Activated T-cell treated with anti-CD3 and anti-CD28 coated beads, Interleukin-2, amount 50 U/mL, for 4 hours (primary cell): ENCODE results near the gene MFAP2. TPM values are rescaled to one million over a fixed set of nuclear protein-coding genes. Genes with fewer than 3 reads are reported as not detected.

Source experiments
- ATAC-seq, 2 donors: fragments of 200-7000 bp; cut with Tn5 transposase; one replicate each; pipeline ENCODE4 v1.10.0; 2021
- DNase-seq: peaks from one replicate; pipeline ENCODE4 v3.0.0-alpha.2; 2020
- H3K27me3 Mint-ChIP-seq: one replicate; pipeline ENCODE4 v1.8.0; 2021; ENCODE audit warnings: low read depth, mixed read lengths
- H3K36me3 Mint-ChIP-seq: one replicate; pipeline ENCODE4 v1.8.0; 2022; ENCODE audit warnings: mixed read lengths; ENCODE audit not compliant: insufficient read depth
- H3K4me1 Mint-ChIP-seq: one replicate; pipeline ENCODE4 v1.8.0; 2021; ENCODE audit warnings: low read depth, mixed read lengths
- H3K4me3 Mint-ChIP-seq: one replicate; pipeline ENCODE4 v1.8.0; 2021; ENCODE audit warnings: mild to moderate bottlenecking, moderate library complexity, mixed read lengths
- H3K9me3 Mint-ChIP-seq: one replicate; pipeline ENCODE4 v1.8.0; 2021; ENCODE audit warnings: mixed read lengths
- total RNA-seq, 3 donors: library from RNA; stranded (reverse); gene quantifications; one replicate each; pipeline ENCODE4 v1.2.1, GENCODE V29; 2021

Gene MFAP2
- total RNA-seq, 3 donors from 2014 or later = 0.26 TPM; not detected in 2

- peaks cover 3% of the 10 kb centered on the region for H3K36me3 Mint-ChIP-seq
- no peak for DNase-seq
- no peak overlapping the region for H3K4me3 Mint-ChIP-seq
- no peaks in the 10 kb centered on the region for H3K27me3 Mint-ChIP-seq
- ATAC-seq = no peak
- peaks cover 20% of the 10 kb centered on the region for H3K4me1 Mint-ChIP-seq
- no peaks in the 10 kb centered on the region for H3K9me3 Mint-ChIP-seq
These were observed 33.3 kb upstream of the MFAP2 start for GRCh38 chr1:17013491-17014320.

GRCh38 chr1:17012775-17013490 lies 32.5 kb upstream of the MFAP2 start:
- DNase-seq (no peak), ATAC-seq (no peak)
- no peaks in the 10 kb centered on the region for H3K9me3 Mint-ChIP-seq
- H3K27me3 Mint-ChIP-seq = no peaks in the 10 kb centered on the region
- no peak overlapping the region for H3K4me3 Mint-ChIP-seq
- H3K4me1 Mint-ChIP-seq = peaks cover 20% of the 10 kb centered on the region
- H3K36me3 Mint-ChIP-seq = peaks cover under 1% of the 10 kb centered on the region

- Mint-ChIP-seq H3K4me3 (peak within 1 kb of the TSS; percentile 84), H3K27me3 (no peaks in the 10 kb centered on the region), H3K9me3 (no peaks in the 10 kb centered on the region), H3K4me1 (peaks cover 20% of the 10 kb centered on the region), H3K36me3 (no peaks in the 10 kb centered on the region)
- DNase-seq (peak; percentile 78), ATAC-seq (peak; percentile 99 to 100)
These were observed 31.3 kb upstream of the MFAP2 start, which contains the start of gene ATP13A2 for GRCh38 chr1:17011439-17012307. ATP13A2 (minus strand) TSS chr1:17011928; CDS start chr1:17011738, 190 bp downstream.

- Mint-ChIP-seq H3K9me3 (no peaks in the 10 kb centered on the region), H3K27me3 (no peaks in the 10 kb centered on the region), H3K36me3 (no peaks in the 10 kb centered on the region), H3K4me1 (peaks cover 20% of the 10 kb centered on the region), H3K4me3 (peak overlapping the region; percentile 83)
- ATAC-seq (no peak), DNase-seq (no peak)
These were observed 30.6 kb upstream of the MFAP2 start for GRCh38 chr1:17011092-17011438.

- Mint-ChIP-seq H3K9me3 (no peaks in the 10 kb centered on the region), H3K4me3 (no peak overlapping the region)
These were observed 29.3 kb upstream of the MFAP2 start for GRCh38 chr1:17009706-17010105.

GRCh38 chr1:17008208-17008855 lies 27.9 kb upstream of the MFAP2 start:
- H3K27me3 Mint-ChIP-seq = no peaks in the 10 kb centered on the region
- H3K4me3 Mint-ChIP-seq = no peak overlapping the region
- peaks cover 5% of the 10 kb centered on the region for H3K36me3 Mint-ChIP-seq
- ATAC-seq = no peak
- no peak for DNase-seq
- peaks cover 20% of the 10 kb centered on the region for H3K4me1 Mint-ChIP-seq
- no peaks in the 10 kb centered on the region for H3K9me3 Mint-ChIP-seq

More at GRCh38 chr1:17009706-17010105, 29.3 kb upstream of the MFAP2 start:
- DNase-seq = no peak
- Mint-ChIP-seq H3K4me1 (peaks cover 20% of the 10 kb centered on the region), H3K27me3 (no peaks in the 10 kb centered on the region), H3K36me3 (no peaks in the 10 kb centered on the region)
- ATAC-seq = no peak

- DNase-seq (no peak), ATAC-seq (no peak)
- Mint-ChIP-seq H3K9me3 (no peaks in the 10 kb centered on the region), H3K36me3 (peaks cover 5% of the 10 kb centered on the region), H3K4me3 (no peak overlapping the region), H3K4me1 (peaks cover 17% of the 10 kb centered on the region), H3K27me3 (no peaks in the 10 kb centered on the region)
These were observed 26.7 kb upstream of the MFAP2 start for GRCh38 chr1:17007121-17007520.

- DNase-seq (no peak), ATAC-seq (no peak)
- H3K27me3 Mint-ChIP-seq = no peaks in the 10 kb centered on the region
- peaks cover 8% of the 10 kb centered on the region for H3K4me1 Mint-ChIP-seq
- peaks cover 8% of the 10 kb centered on the region for H3K36me3 Mint-ChIP-seq
- H3K4me3 Mint-ChIP-seq = no peak overlapping the region
- H3K9me3 Mint-ChIP-seq = no peaks in the 10 kb centered on the region
These were observed 24.9 kb upstream of the MFAP2 start for GRCh38 chr1:17005365-17005740.

- no peak overlapping the region for H3K4me3 Mint-ChIP-seq
These were observed 24.3 kb upstream of the MFAP2 start for GRCh38 chr1:17004466-17005364.

GRCh38 chr1:17002524-17002902 lies 22.1 kb upstream of the MFAP2 start:
- no peaks in the 10 kb centered on the region for H3K9me3 Mint-ChIP-seq
- DNase-seq (no peak), ATAC-seq (no peak)
- H3K4me3 Mint-ChIP-seq = no peak overlapping the region
- no peaks in the 10 kb centered on the region for H3K27me3 Mint-ChIP-seq
- H3K4me1 Mint-ChIP-seq = no peaks in the 10 kb centered on the region
- peaks cover 18% of the 10 kb centered on the region for H3K36me3 Mint-ChIP-seq

More at GRCh38 chr1:17004466-17005364, 24.3 kb upstream of the MFAP2 start:
- Mint-ChIP-seq H3K9me3 (no peaks in the 10 kb centered on the region), H3K36me3 (peaks cover 9% of the 10 kb centered on the region), H3K4me1 (peaks cover 1% of the 10 kb centered on the region), H3K27me3 (no peaks in the 10 kb centered on the region)
- DNase-seq = no peak
- ATAC-seq = no peak

GRCh38 chr1:17001760-17002523 lies 21.5 kb upstream of the MFAP2 start:
- DNase-seq = no peak
- ATAC-seq = no peak
- H3K36me3 Mint-ChIP-seq = peaks cover 18% of the 10 kb centered on the region
- no peaks in the 10 kb centered on the region for H3K9me3 Mint-ChIP-seq
- no peaks in the 10 kb centered on the region for H3K27me3 Mint-ChIP-seq
- no peaks in the 10 kb centered on the region for H3K4me1 Mint-ChIP-seq
- H3K4me3 Mint-ChIP-seq = no peak overlapping the region

GRCh38 chr1:16999863-17000262 lies 19.4 kb upstream of the MFAP2 start:
- Mint-ChIP-seq H3K9me3 (no peaks in the 10 kb centered on the region), H3K27me3 (no peaks in the 10 kb centered on the region), H3K36me3 (peaks cover 18% of the 10 kb centered on the region), H3K4me3 (no peak overlapping the region), H3K4me1 (no peaks in the 10 kb centered on the region)
- DNase-seq = no peak
- no peak for ATAC-seq
